K562 (cell line): ENCODE measurements around the gene ACOX1. TPM values are rescaled to one million over a fixed set of nuclear protein-coding genes. Genes with fewer than 3 reads are reported as not detected.
"Not testable (repeated sequence)": the region's sequence is repeated elsewhere in the genome, so short reads cannot be mapped to it uniquely, and the experiment has no call there.

Source experiments
- ATAC-seq: fragments of 200-7000 bp; cut with Tn5 transposase; 3 replicates; pipeline ENCODE4 v1.9.1; 2020; ENCODE audit warnings: moderate library complexity
- BruUV-seq: library from RNA; stranded (reverse); fragments of 400-500 nt; replicated peaks from 2 replicates; lab custom pipeline; 2021; lab: Mats Ljungman, UMichigan
- CTCF ChIA-PET: fragments of 300-600 bp; formaldehyde crosslinking; extraction: SDS; loops from one replicate; lab custom pipeline; 2021; ENCODE audit warnings: low intra/inter-chr PET ratio; lab: Yijun Ruan, JAX
- POLR2A ChIA-PET: fragments of 300-600, 350-650 bp; sonication (Branson Sonifier 250); formaldehyde crosslinking; extraction: SDS; loops from one replicate; lab custom pipeline; 2021; ENCODE audit warnings: antibody characterized with exemption, inconsistent platforms; lab: Yijun Ruan, JAX
- DNase-seq, 4 experiments: peaks; one replicate each; pipeline versions ENCODE4 v3.0.0 to v3.0.0-alpha.2; 2011 to 2018; ENCODE audit warnings: low spot score in 3 of 4, mixed read lengths in 3 of 4; ENCODE audit errors: extremely low read depth in 1 of 4
- FAIRE-seq: peaks from 2 replicates; lab custom pipeline; 2011; peaks lifted over from hg19 to GRCh38; lab: Jason Lieb, UNC
- H2AFZ ChIP-seq: 2 replicates; pipeline ENCODE4 v1.6.0; 2011; ENCODE audit warnings: low read depth, low read length, control low read depth, inconsistent platforms
- H3K27ac ChIP-seq: fragments of 200-600 bp; 3 replicates; pipeline ENCODE4 v1.8.0; 2011; ENCODE audit warnings: low read depth, mild to moderate bottlenecking, control low read depth, inconsistent platforms, low read length, moderate library complexity, mixed read lengths; ENCODE audit errors: extremely low read depth
- H3K27me3 ChIP-seq, 2 experiments: fragments of 300-600 bp in 1 of 2; 2 replicates in 1 of 2; 3 replicates in 1 of 2; pipeline versions ENCODE4 v1.6.0 to v1.8.0; 2011; ENCODE audit warnings: inconsistent platforms in 2 of 2, low read length in 2 of 2, mild to moderate bottlenecking in 1 of 2, mixed read lengths in 1 of 2, moderate library complexity in 1 of 2; ENCODE audit not compliant: control insufficient read depth in 2 of 2, insufficient read depth in 2 of 2
- H3K36me3 ChIP-seq: fragments of 300-600 bp; 3 replicates; pipeline ENCODE4 v1.8.0; 2011; ENCODE audit warnings: mild to moderate bottlenecking, low read length, inconsistent platforms; ENCODE audit not compliant: control insufficient read depth, insufficient read depth
- H3K4me1 ChIP-seq, 2 experiments: fragments of 200-600 bp in 1 of 2; replicated peaks in 1 of 2; 2 replicates in 1 of 2; 3 replicates in 1 of 2; pipeline versions ENCODE4 v1.5.1 to v1.8.0; 2011; ENCODE audit warnings: inconsistent platforms in 2 of 2, low read length in 2 of 2, mild to moderate bottlenecking in 1 of 2, mixed read lengths in 1 of 2, moderate library complexity in 1 of 2; ENCODE audit not compliant: control insufficient read depth in 2 of 2, insufficient read depth in 2 of 2
- H3K4me2 ChIP-seq: 2 replicates; pipeline ENCODE4 v1.6.1; 2011; ENCODE audit warnings: low read length, control low read depth, inconsistent platforms, mixed read lengths; ENCODE audit not compliant: insufficient read depth
- H3K4me3 ChIP-seq: fragments of 200-600 bp; sonication (generic), shearing (Covaris generic); 2 replicates; pipeline ENCODE4 v1.5.1; 2016; ENCODE audit warnings: control low read depth, inconsistent platforms
- H3K79me2 ChIP-seq: fragments of 200-600 bp; 3 replicates; pipeline ENCODE4 v1.8.0; 2011; ENCODE audit warnings: low read length, inconsistent platforms; ENCODE audit not compliant: control insufficient read depth, insufficient read depth
- H3K9ac ChIP-seq, 2 experiments: 2 replicates each; pipeline versions ENCODE4 v1.6.0 to v1.6.1; 2011; ENCODE audit warnings: low read depth in 2 of 2, low read length in 2 of 2, control low read depth in 1 of 2, inconsistent platforms in 1 of 2, mild to moderate bottlenecking in 1 of 2, mixed read lengths in 1 of 2; ENCODE audit not compliant: insufficient read depth in 1 of 2
- H3K9me1 ChIP-seq: one replicate; pipeline ENCODE4 v1.6.0; 2011; ENCODE audit warnings: inconsistent platforms, mild to moderate bottlenecking, low read length, moderate library complexity; ENCODE audit not compliant: control insufficient read depth, insufficient read depth
- H3K9me3 ChIP-seq: replicated peaks from 2 replicates; pipeline ENCODE4 v1.5.1; 2011; ENCODE audit warnings: low read depth, low read length, inconsistent platforms; ENCODE audit not compliant: control insufficient read depth, insufficient read depth
- H4K20me1 ChIP-seq: replicated peaks from 2 replicates; pipeline ENCODE4 v1.6.1; 2011; ENCODE audit warnings: low read length, inconsistent platforms, mixed read lengths; ENCODE audit not compliant: control insufficient read depth, insufficient read depth
- CHD2 ChIP-seq: IDR thresholded peaks from 2 replicates; pipeline ENCODE4 v1.6.1; 2011; ENCODE audit warnings: low read depth, low read length
- ETS2 ChIP-seq: IDR thresholded peaks from 2 replicates; pipeline ENCODE4 v1.6.1; 2016; ENCODE audit warnings: borderline replicate concordance, missing genetic modification characterization, mild to moderate bottlenecking, moderate library complexity, missing compliant biosample characterization; ENCODE audit not compliant: poor library complexity, severe bottlenecking
- SMARCC2 ChIP-seq: fragments of 450-650 bp; IDR thresholded peaks from 2 replicates; pipeline ENCODE4 v1.6.1; 2017; ENCODE audit warnings: antibody characterized with exemption, moderate library complexity, mild to moderate bottlenecking, low read depth
- ZNF584 ChIP-seq: fragments of 200-800 bp; sonication (Bioruptor generic); IDR thresholded peaks from 2 replicates; pipeline ENCODE4 v1.6.1; 2016; ENCODE audit warnings: low read depth, mild to moderate bottlenecking, missing genetic modification characterization, missing compliant biosample characterization
- WGBS: fragments of 100-300 bp; shearing (Covaris generic); methylation state at CpG from one replicate; pipeline ENCODE4 v1.1.6; 2016; ENCODE audit warnings: low coverage, mixed read lengths; ENCODE audit not compliant: insufficient coverage; ENCODE audit errors: missing lambda C conversion rate; 5-methylcytosine and 5-hydroxymethylcytosine counted together
- in situ Hi-C: fragments of 300-500 bp; cut with MboI; formaldehyde crosslinking; loops from 4 replicates; pipeline ENCODE4 v1.15.0; 2018; ENCODE audit warnings: inconsistent platforms, mixed read lengths
- intact Hi-C: fragments of 100-400 bp; cut with micrococcal nuclease; formaldehyde crosslinking; loops from 2 replicates; pipeline ENCODE4 v1.14.2; 2022
- polyA plus RNA-seq, 8 experiments: library from polyadenylated mRNA; depleted of rRNA in 4 of 8; stranded (reverse) in 5 of 8; unstranded in 3 of 8; fragments of >200 nt; fragmentation: Nextera tagmentation in 2 of 8; fragmentation: Illumina TruSeq in 1 of 8; extraction: Ambion mirVana in 2 of 8; extraction: Trizol in 1 of 8; gene quantifications; 2 replicates each; pipeline versions ENCODE4 v1.2.1 to v1.2.3, GENCODE V29; 2011 to 2014; ENCODE audit warnings: inconsistent platforms in 1 of 8, missing spikeins in 1 of 8
- total RNA-seq, 7 experiments: library from RNA; depleted of rRNA in 6 of 7; stranded (reverse); fragments of >200 nt in 6 of 7; fragmentation: Illumina TruSeq in 2 of 7; extraction: Trizol in 2 of 7; gene quantifications; 2 replicates each; pipeline versions ENCODE4 v1.2.1 to v1.2.3, GENCODE V29; 2011 to 2021; ENCODE audit warnings: low replicate concordance in 1 of 7
- TF ChIP-seq, protein P1 (sequence below): fragments of 250-450 bp; sonication (Bioruptor Pico); IDR thresholded peaks from 2 replicates; pipeline ENCODE4 v1.8.0; 2022; ENCODE audit warnings: moderate library complexity, mild to moderate bottlenecking, inconsistent platforms
- TF ChIP-seq, protein P2 (sequence below): IDR thresholded peaks from 3 replicates; pipeline ENCODE4 v1.6.1; 2011; ENCODE audit warnings: borderline replicate concordance, mild to moderate bottlenecking, moderate library complexity; ENCODE audit not compliant: insufficient read length; ENCODE audit errors: extremely low read depth
- TF ChIP-seq, protein P3 (sequence below): sonication (generic); formaldehyde crosslinking; IDR thresholded peaks from 2 replicates; pipeline ENCODE4 v1.9.0; 2022; ENCODE audit warnings: mild to moderate bottlenecking, missing genetic modification reagents
- TF ChIP-seq, protein P4 (sequence below): fragments of 250-450 bp; sonication (Bioruptor Pico); IDR thresholded peaks from 2 replicates; pipeline ENCODE4 v1.4.0; 2020; ENCODE audit warnings: borderline replicate concordance

ACOX1 gene
- total and polyA plus RNA-seq, 9 of the 15 experiments (the other 6 are each of a cell fraction or from before 2014, with no cell fraction given) = 7.8 to 24.1 (median 14.5) TPM

DNA sequence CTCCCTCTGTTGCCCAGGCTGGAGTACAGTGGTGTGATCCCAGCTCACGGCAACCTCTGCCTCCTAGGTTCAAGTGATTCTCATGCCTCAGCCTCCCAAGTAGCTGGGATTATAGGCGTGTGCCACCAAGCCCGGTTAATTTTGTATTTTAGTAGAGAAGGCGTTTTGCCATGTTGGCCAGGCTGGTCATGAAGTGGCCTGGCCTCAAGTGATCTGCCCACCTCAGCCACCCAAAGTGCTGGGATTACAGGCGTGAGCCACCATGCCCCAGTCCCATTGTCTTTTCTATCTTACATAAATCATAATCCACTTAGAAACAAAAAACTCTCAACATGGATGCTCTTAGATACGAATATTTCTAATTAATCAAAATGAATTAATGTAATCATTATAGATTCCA, 3.8 kb downstream of the ACOX1 start:
- H3K4me2 ChIP-seq, H3K9me3 ChIP-seq, ATAC-seq, H4K20me1 ChIP-seq, H2AFZ ChIP-seq, BruUV-seq, FAIRE-seq, H3K9ac ChIP-seq, CTCF ChIA-PET, in situ Hi-C loops, H3K4me3 ChIP-seq, H3K27me3 ChIP-seq, H3K27ac ChIP-seq, H3K36me3 ChIP-seq, DNase-seq, POLR2A ChIA-PET, H3K9me1 ChIP-seq: not testable (repeated sequence)
- intact Hi-C loops = loop anchor here (5.0 to 10.0 kb wide), 2 partner anchors 33 to 190 kb away; partner anchors contain the start of genes FBF1 and UNK
- peaks cover 20 to 24% of the 10 kb centered on the region in 2 experiments for H3K4me1 ChIP-seq
- peaks cover 22% of the 10 kb centered on the region for H3K79me2 ChIP-seq
- WGBS = 87% methylated on average over 6 of the region's 6 CpGs

DNA sequence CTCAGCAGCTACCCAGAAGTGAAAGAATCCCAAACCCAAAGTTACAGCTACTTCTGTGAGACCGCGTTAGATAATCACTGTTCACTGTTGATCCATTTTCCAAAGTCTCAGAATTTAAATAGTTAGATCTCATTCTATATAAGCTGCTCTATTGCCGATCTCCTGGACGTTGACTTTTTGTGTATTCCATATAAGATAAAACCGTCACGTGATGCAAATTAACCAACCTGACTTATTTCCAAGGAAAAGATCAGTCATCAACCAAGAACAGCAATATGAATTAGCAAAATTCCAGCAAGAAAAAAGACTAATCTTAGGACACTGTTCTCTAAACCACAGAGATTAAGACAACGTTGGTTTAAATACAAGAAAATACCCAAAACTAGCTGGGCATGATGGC, 8.3 kb downstream of the ACOX1 start:
- CTCF ChIA-PET = no interaction called here
- intact Hi-C loops (loop anchor here (10.0 kb wide), 1 partner anchor 186 kb away; the partner anchor contains the start of gene UNK), in situ Hi-C loops (no loop called here)
- H2AFZ ChIP-seq = no peak overlapping the region
- peaks cover 14% of the 10 kb centered on the region for H4K20me1 ChIP-seq
- no peak overlapping the region for H3K4me3 ChIP-seq
- H3K4me2 ChIP-seq = peak overlapping the region; percentile 43
- peak overlapping the region; percentile 71 for H3K27ac ChIP-seq
- H3K9me3 ChIP-seq = no peaks in the 10 kb centered on the region
- BruUV-seq = no TSS peak
- H3K4me1 ChIP-seq = peaks cover 15 to 19% of the 10 kb centered on the region in 2 experiments; a peak in 4 of 5 replicates
- WGBS = 18% methylated on average over 7 of the region's 7 CpGs
- no peaks in the 10 kb centered on the region; the same call in 2 of the 3 replicates for H3K79me2 ChIP-seq
- peaks cover 7% of the 10 kb centered on the region; the same call in 2 of the 3 replicates for H3K36me3 ChIP-seq
- no peaks in the 10 kb centered on the region for H3K9me1 ChIP-seq
- ATAC-seq (no peak), DNase-seq (no peak), FAIRE-seq (no peak)
- H3K27me3 ChIP-seq = no peaks in the 10 kb centered on the region
- H3K9ac ChIP-seq = peak overlapping the region in 1 of 2 experiments; percentile 14; a peak in 1 of 4 replicates
- POLR2A ChIA-PET = interaction anchor here (0.8 to 1.5 kb wide), 6 partner anchors 10 to 302 kb away, joined by 3 to 5 read pairs (median 4); no protein-coding TSS in a partner anchor
- TF ChIP-seq CHD2 = no peak
- TF ChIP-seq, protein P1, sequence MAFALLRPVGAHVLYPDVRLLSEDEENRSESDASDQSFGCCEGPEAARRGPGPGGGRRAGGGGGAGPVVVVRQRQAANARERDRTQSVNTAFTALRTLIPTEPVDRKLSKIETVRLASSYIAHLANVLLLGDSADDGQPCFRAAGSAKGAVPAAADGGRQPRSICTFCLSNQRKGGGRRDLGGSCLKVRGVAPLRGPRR (CRISPR knock-in tag) = no peak
- TF ChIP-seq, protein P2, sequence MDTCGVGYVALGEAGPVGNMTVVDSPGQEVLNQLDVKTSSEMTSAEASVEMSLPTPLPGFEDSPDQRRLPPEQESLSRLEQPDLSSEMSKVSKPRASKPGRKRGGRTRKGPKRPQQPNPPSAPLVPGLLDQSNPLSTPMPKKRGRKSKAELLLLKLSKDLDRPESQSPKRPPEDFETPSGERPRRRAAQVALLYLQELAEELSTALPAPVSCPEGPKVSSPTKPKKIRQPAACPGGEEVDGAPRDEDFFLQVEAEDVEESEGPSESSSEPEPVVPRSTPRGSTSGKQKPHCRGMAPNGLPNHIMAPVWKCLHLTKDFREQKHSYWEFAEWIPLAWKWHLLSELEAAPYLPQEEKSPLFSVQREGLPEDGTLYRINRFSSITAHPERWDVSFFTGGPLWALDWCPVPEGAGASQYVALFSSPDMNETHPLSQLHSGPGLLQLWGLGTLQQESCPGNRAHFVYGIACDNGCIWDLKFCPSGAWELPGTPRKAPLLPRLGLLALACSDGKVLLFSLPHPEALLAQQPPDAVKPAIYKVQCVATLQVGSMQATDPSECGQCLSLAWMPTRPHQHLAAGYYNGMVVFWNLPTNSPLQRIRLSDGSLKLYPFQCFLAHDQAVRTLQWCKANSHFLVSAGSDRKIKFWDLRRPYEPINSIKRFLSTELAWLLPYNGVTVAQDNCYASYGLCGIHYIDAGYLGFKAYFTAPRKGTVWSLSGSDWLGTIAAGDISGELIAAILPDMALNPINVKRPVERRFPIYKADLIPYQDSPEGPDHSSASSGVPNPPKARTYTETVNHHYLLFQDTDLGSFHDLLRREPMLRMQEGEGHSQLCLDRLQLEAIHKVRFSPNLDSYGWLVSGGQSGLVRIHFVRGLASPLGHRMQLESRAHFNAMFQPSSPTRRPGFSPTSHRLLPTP = no peak
- TF ChIP-seq, protein P3, sequence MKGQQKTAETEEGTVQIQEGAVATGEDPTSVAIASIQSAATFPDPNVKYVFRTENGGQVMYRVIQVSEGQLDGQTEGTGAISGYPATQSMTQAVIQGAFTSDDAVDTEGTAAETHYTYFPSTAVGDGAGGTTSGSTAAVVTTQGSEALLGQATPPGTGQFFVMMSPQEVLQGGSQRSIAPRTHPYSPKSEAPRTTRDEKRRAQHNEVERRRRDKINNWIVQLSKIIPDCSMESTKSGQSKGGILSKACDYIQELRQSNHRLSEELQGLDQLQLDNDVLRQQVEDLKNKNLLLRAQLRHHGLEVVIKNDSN (CRISPR knock-in tag) = peak; percentile 66
- TF ChIP-seq SMARCC2 = no peak
- no peak for TF ChIP-seq ETS2 (tag)
- 0 out of 2 replicates have a peak, but pooled peaks have one; percentile 21 for TF ChIP-seq ZNF584 (CRISPR knock-in tag)
- TF ChIP-seq, protein P4, sequence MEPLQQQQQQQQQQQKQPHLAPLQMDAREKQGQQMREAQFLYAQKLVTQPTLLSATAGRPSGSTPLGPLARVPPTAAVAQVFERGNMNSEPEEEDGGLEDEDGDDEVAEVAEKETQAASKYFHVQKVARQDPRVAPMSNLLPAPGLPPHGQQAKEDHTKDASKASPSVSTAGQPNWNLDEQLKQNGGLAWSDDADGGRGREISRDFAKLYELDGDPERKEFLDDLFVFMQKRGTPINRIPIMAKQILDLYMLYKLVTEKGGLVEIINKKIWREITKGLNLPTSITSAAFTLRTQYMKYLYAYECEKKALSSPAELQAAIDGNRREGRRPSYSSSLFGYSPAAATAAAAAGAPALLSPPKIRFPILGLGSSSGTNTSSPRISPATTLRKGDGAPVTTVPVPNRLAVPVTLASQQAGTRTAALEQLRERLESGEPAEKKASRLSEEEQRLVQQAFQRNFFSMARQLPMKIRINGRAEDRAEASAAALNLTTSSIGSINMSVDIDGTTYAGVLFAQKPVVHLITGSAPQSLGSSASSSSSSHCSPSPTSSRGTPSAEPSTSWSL (CRISPR knock-in tag) = no peak
